Measurements from ENCODE around the gene HDAC4.

- TF ChIP-seq TARDBP (IDR thresholded peaks at IDR 0.05), result no peak
- TF ChIP-seq L3MBTL2 (conservative IDR thresholded peaks at IDR 0.05), result no peak
- TF ChIP-seq BHLHE40 (IDR thresholded peaks at IDR 0.05; ENCODE audit: borderline replicate concordance), result no peak
- no peak for TF ChIP-seq FOXA1 (IDR thresholded peaks at IDR 0.05)
- TF ChIP-seq LEF1 (IDR thresholded peaks at IDR 0.05; ENCODE audit: borderline replicate concordance), result no peak
- TF ChIP-seq SP1 (IDR thresholded peaks at IDR 0.05), result no peak
Observed at GRCh38 chr2:239399433-239399920, 1.3 kb downstream of the HDAC4 start.

Data from HEK293T (cell line).